Measurements from ENCODE around the gene KCTD21.

- TF ChIP-seq CTCF (IDR thresholded peaks at IDR 0.05 in 4 of 5, conservative IDR thresholded peaks at IDR 0.05 in 1 of 5) (no peak), POLR2A (IDR thresholded peaks at IDR 0.05) (no peak)
Observed at GRCh38 chr11:78210000-78210608, 21.7 kb upstream of the KCTD21 start.
